PFSK-1 (cell line): ENCODE measurements around the gene XYLT1. TPM values are rescaled to one million over a fixed set of nuclear protein-coding genes. Genes with fewer than 3 reads are reported as not detected.

Source experiments
- FOXP2 ChIP-seq: optimal IDR thresholded peaks from 2 replicates; pipeline ENCODE3; 2011; ENCODE audit warnings: borderline replicate concordance, control low read depth, inconsistent platforms; ENCODE audit not compliant: insufficient read depth; ENCODE audit errors: extremely low read length, extremely low read depth
- POLR2AphosphoS5 ChIP-seq: IDR thresholded peaks from 2 replicates; pipeline ENCODE4 v1.6.1; 2012; ENCODE audit warnings: low read depth, mild to moderate bottlenecking, control low read depth, low read length, moderate library complexity
- REST ChIP-seq, 2 experiments: IDR thresholded peaks; 2 replicates each; pipeline versions ENCODE4 v1.6.1 to v1.8.0; 2011 to 2012; ENCODE audit warnings: low read depth in 2 of 2, low read length in 2 of 2, control low read depth in 1 of 2, inconsistent platforms in 1 of 2, mild to moderate bottlenecking in 1 of 2, moderate library complexity in 1 of 2; ENCODE audit not compliant: insufficient read depth in 1 of 2
- SIN3A ChIP-seq: IDR thresholded peaks from 2 replicates; pipeline ENCODE4 v1.6.1; 2012; ENCODE audit warnings: mild to moderate bottlenecking, low read length, moderate library complexity, borderline replicate concordance; ENCODE audit not compliant: insufficient read depth
- TAF1 ChIP-seq: IDR thresholded peaks from 2 replicates; pipeline ENCODE4 v1.6.1; 2012; ENCODE audit warnings: low read length, control low read depth, borderline replicate concordance; ENCODE audit not compliant: insufficient read depth
- polyA plus RNA-seq: library from polyadenylated mRNA; unstranded; fragments of >200 nt; gene quantifications from one replicate; pipeline ENCODE4 v1.2.1, GENCODE V29; 2012; ENCODE audit warnings: low read depth, missing spikeins; ENCODE audit not compliant: insufficient read length

XYLT1 gene
- 3.5 TPM for polyA plus RNA-seq

GRCh38 chr16:17470908-17471718 lies at the start of gene XYLT1:
Gene XYLT1, minus strand, starts transcription at chr16:17470960. Its CDS starts 164 bp downstream, at chr16:17470796.
- TF ChIP-seq FOXP2 (no peak), POLR2AphosphoS5 (no peak), TAF1 (no peak), SIN3A (no peak), REST (IDR thresholded peaks at IDR 0.05; ENCODE audit: insufficient read depth in 1 of 2, low read depth in 2 of 2, low read length in 2 of 2) (no peak)

- TF ChIP-seq FOXP2 (no peak), REST (IDR thresholded peaks at IDR 0.05; ENCODE audit: insufficient read depth in 1 of 2, low read depth in 2 of 2, low read length in 2 of 2) (no peak), TAF1 (no peak), POLR2AphosphoS5 (no peak), SIN3A (no peak)
These were observed 49.4 kb upstream of the XYLT1 start for GRCh38 chr16:17520111-17520510.

- TF ChIP-seq TAF1 (no peak), POLR2AphosphoS5 (no peak), FOXP2 (no peak), REST (IDR thresholded peaks at IDR 0.05; ENCODE audit: insufficient read depth in 1 of 2, low read depth in 2 of 2, low read length in 2 of 2) (no peak), SIN3A (no peak)
These were observed 48.6 kb upstream of the XYLT1 start for GRCh38 chr16:17519101-17519955.

GRCh38 chr16:17518441-17518840 lies 47.7 kb upstream of the XYLT1 start:
- TF ChIP-seq POLR2AphosphoS5: no peak
- TF ChIP-seq FOXP2: no peak
- no peak for TF ChIP-seq SIN3A
- no peak for TF ChIP-seq REST (IDR thresholded peaks at IDR 0.05; ENCODE audit: insufficient read depth in 1 of 2, low read depth in 2 of 2, low read length in 2 of 2)
- TF ChIP-seq TAF1: no peak
